OCI-LY7 (cell line): ENCODE measurements around the gene COBL. TPM values are rescaled to one million over a fixed set of nuclear protein-coding genes. Genes with fewer than 3 reads are reported as not detected.

Experiments used
- BruUV-seq: library from RNA; stranded (reverse); fragments of 400-500 nt; replicated peaks from 2 replicates; lab custom pipeline; 2021; lab: Mats Ljungman, UMichigan
- CTCF ChIA-PET: fragments of 300-600 bp; sonication (Branson Sonifier 250); formaldehyde crosslinking; loops from one replicate; lab custom pipeline; 2022; ENCODE audit warnings: antibody characterized with exemption; ENCODE audit not compliant: unreplicated experiment; lab: Charles Lee
- POLR2A ChIA-PET: fragments of 300-600 bp; sonication (Branson Sonifier 250); formaldehyde crosslinking; loops from one replicate; lab custom pipeline; 2022; ENCODE audit warnings: antibody characterized with exemption; lab: Charles Lee
- DNase-seq: peaks from one replicate; pipeline ENCODE4 v3.0.0-alpha.2; 2015; ENCODE audit warnings: low spot score
- H2AFZ ChIP-seq: fragments of 200-600 bp; sonication (generic), shearing (Covaris generic); 2 replicates; pipeline ENCODE4 v1.6.1; 2014; ENCODE audit warnings: mild to moderate bottlenecking, antibody characterized with exemption, low read length, moderate library complexity
- H3K27ac ChIP-seq: fragments of 200-600 bp; sonication (generic); 2 replicates; pipeline ENCODE4 v1.5.1; 2014; ENCODE audit warnings: mixed run types, low read depth, mild to moderate bottlenecking, moderate library complexity, low read length, inconsistent platforms; ENCODE audit not compliant: poor library complexity, severe bottlenecking
- H3K36me3 ChIP-seq: fragments of 200-600 bp; sonication (generic); 2 replicates; pipeline ENCODE4 v1.6.1; 2014; ENCODE audit warnings: mild to moderate bottlenecking, antibody characterized with exemption, low read length, moderate library complexity, mixed read lengths; ENCODE audit not compliant: insufficient read depth
- H3K4me1 ChIP-seq: fragments of 200-600 bp; sonication (generic); 2 replicates; pipeline ENCODE4 v1.5.1; 2014; ENCODE audit warnings: mild to moderate bottlenecking, low read length; ENCODE audit not compliant: insufficient read depth, poor library complexity, severe bottlenecking
- H3K4me2 ChIP-seq: fragments of 200-600 bp; sonication (generic); 2 replicates; pipeline ENCODE4 v1.6.1; 2014; ENCODE audit warnings: mild to moderate bottlenecking, low read length
- H3K4me3 ChIP-seq: fragments of 200-600 bp; sonication (generic); 2 replicates; pipeline ENCODE4 v1.5.1; 2014; ENCODE audit warnings: mild to moderate bottlenecking, low read depth, low read length; ENCODE audit not compliant: poor library complexity, severe bottlenecking
- H3K79me2 ChIP-seq: fragments of 200-600 bp; sonication (generic); 2 replicates; pipeline ENCODE4 v1.6.1; 2016; ENCODE audit warnings: low read depth, mild to moderate bottlenecking, low read length, moderate library complexity, mixed read lengths; ENCODE audit not compliant: insufficient read depth
- H3K9me2 ChIP-seq: fragments of 200-600 bp; sonication (generic); 2 replicates; pipeline ENCODE4 v1.6.1; 2016; ENCODE audit warnings: mild to moderate bottlenecking, low read length, mixed read lengths; ENCODE audit not compliant: insufficient read depth
- H3K9me3 ChIP-seq: fragments of 200-600 bp; sonication (generic); 2 replicates; pipeline ENCODE4 v1.6.1; 2014; ENCODE audit warnings: mild to moderate bottlenecking, mixed run types, low read length, mixed read lengths
- H4K20me1 ChIP-seq: fragments of 200-600 bp; sonication (generic); 2 replicates; pipeline ENCODE4 v1.6.1; 2014; ENCODE audit warnings: mild to moderate bottlenecking, antibody characterized with exemption, low read length, moderate library complexity, mixed read lengths; ENCODE audit not compliant: insufficient read depth
- CTCF ChIP-seq: fragments of 200-600 bp; sonication (generic); conservative IDR thresholded peaks from 2 replicates; pipeline ENCODE4 v1.5.1; 2014; ENCODE audit warnings: mild to moderate bottlenecking, antibody characterized with exemption, low read length, moderate library complexity, mixed read lengths
- EZH2phosphoT487 ChIP-seq: fragments of 200-600 bp; sonication (generic); IDR thresholded peaks from 2 replicates; pipeline ENCODE4 v1.6.1; 2018; ENCODE audit warnings: low read depth, borderline replicate concordance, mild to moderate bottlenecking, mixed run types, antibody characterized with exemption, low read length, moderate library complexity, mixed read lengths
- intact Hi-C: fragments of 100-400 bp; cut with micrococcal nuclease; formaldehyde crosslinking; loops from one replicate; pipeline ENCODE4 v1.10.0; 2022; ENCODE audit not compliant: unreplicated experiment
- total RNA-seq, 2 experiments: library from RNA; depleted of rRNA in 1 of 2; stranded (reverse); fragments of >200 nt in 1 of 2; shearing (Covaris generic) in 1 of 2; gene quantifications; 2 replicates each; pipeline ENCODE4 v1.2.3, GENCODE V29; 2014 to 2022

COBL gene
- total RNA-seq, 2 experiments from 2014 or later = not detected

- no peak overlapping the region for H3K4me2 ChIP-seq
- ChIA-PET POLR2A (no interaction called here), CTCF (no interaction called here)
- BruUV-seq = no TSS peak
- no peaks in the 10 kb centered on the region for H3K9me3 ChIP-seq
- no peak overlapping the region for H3K4me3 ChIP-seq
- no peak overlapping the region for H3K27ac ChIP-seq
- no peaks in the 10 kb centered on the region for H3K79me2 ChIP-seq
- no peak overlapping the region for H2AFZ ChIP-seq
- no peaks in the 10 kb centered on the region for H3K36me3 ChIP-seq
- TF ChIP-seq CTCF = no peak
- no peak for TF ChIP-seq EZH2phosphoT487
- H3K4me1 ChIP-seq = no peaks in the 10 kb centered on the region
- intact Hi-C loops = no loop called here
- no peaks in the 10 kb centered on the region for H3K9me2 ChIP-seq
- H4K20me1 ChIP-seq = no peaks in the 10 kb centered on the region
- no peak for DNase-seq
Observed at GRCh38 chr7:51325261-51325676, 8.7 kb upstream of the COBL start.

- TF ChIP-seq CTCF (no peak), EZH2phosphoT487 (no peak)
- H3K4me3 ChIP-seq = no peak overlapping the region
- H3K9me3 ChIP-seq = no peaks in the 10 kb centered on the region
- no peaks in the 10 kb centered on the region for H3K9me2 ChIP-seq
- intact Hi-C loops = no loop called here
- no peaks in the 10 kb centered on the region for H3K36me3 ChIP-seq
- ChIA-PET CTCF (no interaction called here), POLR2A (interaction anchor here (0.6 kb wide), 1 partner anchor 119 kb away, joined by 3 read pairs; no protein-coding TSS in a partner anchor)
- no peaks in the 10 kb centered on the region for H4K20me1 ChIP-seq
- H3K4me1 ChIP-seq = no peaks in the 10 kb centered on the region
- no peak for DNase-seq
- no TSS peak for BruUV-seq
- no peak overlapping the region for H3K27ac ChIP-seq
- H3K79me2 ChIP-seq = no peaks in the 10 kb centered on the region
- H2AFZ ChIP-seq = no peak overlapping the region
- no peak overlapping the region for H3K4me2 ChIP-seq
Observed at GRCh38 chr7:51324206-51324898, 7.7 kb upstream of the COBL start.

DNA sequence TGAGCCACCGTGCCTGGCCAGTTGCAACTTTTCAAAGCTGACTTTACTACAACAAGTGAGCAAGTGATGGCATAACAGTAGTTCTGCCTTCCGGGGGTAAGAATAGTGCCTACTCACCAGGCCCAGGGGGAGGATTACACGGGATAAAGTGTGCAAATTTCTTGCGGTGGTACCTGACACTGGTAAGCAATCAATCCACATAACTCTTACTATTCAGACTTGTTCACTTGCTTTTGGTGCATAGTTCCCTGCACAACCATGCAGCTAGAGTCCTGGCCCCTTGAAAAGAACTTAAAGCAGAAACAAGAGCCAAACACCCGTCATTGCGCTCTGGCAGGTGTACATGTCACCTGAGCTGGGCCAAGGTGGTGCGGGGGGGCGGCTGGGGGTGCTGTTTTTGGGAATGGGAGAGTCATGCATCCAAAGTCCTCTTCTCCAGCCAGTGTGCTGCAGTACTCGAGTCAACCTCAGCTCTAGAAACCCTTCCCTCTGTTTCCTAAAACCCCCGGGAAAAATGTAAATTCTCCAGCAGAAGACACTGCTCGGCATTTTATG, 5.4 kb upstream of the COBL start:
- Histone ChIP-seq H3K9me2 (no peaks in the 10 kb centered on the region), H2AFZ (no peak overlapping the region), H3K27ac (no peak overlapping the region), H3K36me3 (no peaks in the 10 kb centered on the region), H3K4me2 (no peak overlapping the region), H3K4me1 (no peaks in the 10 kb centered on the region), H3K79me2 (no peaks in the 10 kb centered on the region), H4K20me1 (no peaks in the 10 kb centered on the region), H3K4me3 (no peak overlapping the region), H3K9me3 (no peaks in the 10 kb centered on the region)
- POLR2A ChIA-PET = interaction anchor here (0.6 to 1.0 kb wide), 2 partner anchors 38 to 272 kb away, joined by 3 to 4 read pairs; no protein-coding TSS in a partner anchor
- CTCF ChIA-PET = no interaction called here
- BruUV-seq = no TSS peak
- TF ChIP-seq EZH2phosphoT487 = no peak
- TF ChIP-seq CTCF = no peak
- intact Hi-C loops = no loop called here
- no peak for DNase-seq
